HepG2 (cell line): Measurements from ENCODE around the gene NOS1. TPM values are rescaled to one million over a fixed set of nuclear protein-coding genes. Genes with fewer than 3 reads are reported as not detected.

ENCODE experiments used
- ATAC-seq: fragments of 200-7000 bp; cut with Tn5 transposase; 3 replicates; pipeline ENCODE4 v1.9.1; 2020; ENCODE audit warnings: mild to moderate bottlenecking, moderate library complexity
- BruUV-seq: library from RNA; stranded (reverse); fragments of 400-500 nt; replicated peaks from 2 replicates; lab custom pipeline; 2021; lab: Mats Ljungman, UMichigan
- CTCF ChIA-PET: fragments of 300-600 bp; formaldehyde crosslinking; extraction: SDS; loops from one replicate; lab custom pipeline; 2021; ENCODE audit warnings: low total read pairs, inconsistent platforms, low intra/inter-chr PET ratio; lab: Yijun Ruan, JAX
- POLR2A ChIA-PET: fragments of 350-600 bp; sonication (Branson Sonifier 250); formaldehyde crosslinking; loops from one replicate; lab custom pipeline; 2020; ENCODE audit warnings: antibody characterized with exemption, inconsistent platforms; lab: Yijun Ruan, JAX
- DNase-seq: peaks from one replicate; pipeline ENCODE4 v3.0.0-alpha.2; 2015; ENCODE audit warnings: low spot score
- FAIRE-seq: peaks from 3 replicates; lab custom pipeline; 2011; peaks lifted over from hg19 to GRCh38; lab: Jason Lieb, UNC
- H2AFZ ChIP-seq: one replicate; pipeline ENCODE4 v1.6.1; 2011; ENCODE audit warnings: low read length, inconsistent platforms
- H3K27ac ChIP-seq: fragments of 300-600 bp; 3 replicates; pipeline ENCODE4 v1.8.0; 2011; ENCODE audit warnings: mixed run types, mild to moderate bottlenecking, mixed read lengths, low read length, inconsistent platforms; ENCODE audit not compliant: insufficient read depth; ENCODE audit errors: extremely low read length
- H3K27me3 ChIP-seq, 2 experiments: fragments of 200-600 bp in 1 of 2; 2 replicates in 1 of 2; 3 replicates in 1 of 2; pipeline versions ENCODE4 v1.6.0 to v1.8.0; 2011; ENCODE audit warnings: low read length in 2 of 2, mild to moderate bottlenecking in 2 of 2, moderate library complexity in 2 of 2, inconsistent platforms in 1 of 2; ENCODE audit not compliant: insufficient read depth in 2 of 2, control insufficient read depth in 1 of 2
- H3K36me3 ChIP-seq, 2 experiments: fragments of 200-600 bp in 1 of 2; replicated peaks in 1 of 2; 2 replicates in 1 of 2; 3 replicates in 1 of 2; pipeline versions ENCODE4 v1.5.1 to v1.8.0; 2011; ENCODE audit warnings: low read length in 2 of 2, inconsistent platforms in 1 of 2; ENCODE audit not compliant: insufficient read depth in 2 of 2, control insufficient read depth in 1 of 2
- H3K4me1 ChIP-seq: 2 replicates; pipeline ENCODE4 v1.5.1; 2012; ENCODE audit warnings: low read length, inconsistent platforms; ENCODE audit not compliant: insufficient read depth
- H3K4me2 ChIP-seq: 2 replicates; pipeline ENCODE4 v1.6.0; 2011; ENCODE audit warnings: low read depth, low read length, inconsistent platforms
- H3K4me3 ChIP-seq, 3 experiments: fragments of 200-600 bp in 1 of 3; sonication (generic), shearing (Covaris generic) in 1 of 3; replicated peaks in 1 of 3; 2 replicates each; pipeline ENCODE4 v1.5.1; 2011 to 2016; ENCODE audit warnings: low read length in 3 of 3, inconsistent platforms in 2 of 3, low read depth in 2 of 3, mild to moderate bottlenecking in 2 of 3, control low read depth in 1 of 3, mixed read lengths in 1 of 3; ENCODE audit not compliant: insufficient read depth in 1 of 3
- H3K79me2 ChIP-seq: one replicate; pipeline ENCODE4 v1.6.1; 2011; ENCODE audit warnings: low read length, inconsistent platforms; ENCODE audit not compliant: insufficient read depth
- H3K9ac ChIP-seq: 2 replicates; pipeline ENCODE4 v1.6.0; 2011; ENCODE audit warnings: mild to moderate bottlenecking, low read depth, low read length, inconsistent platforms; ENCODE audit not compliant: insufficient read depth
- H3K9me3 ChIP-seq: 2 replicates; pipeline ENCODE4 v1.5.1; 2012; ENCODE audit warnings: mild to moderate bottlenecking, low read length
- H4K20me1 ChIP-seq: 2 replicates; pipeline ENCODE4 v1.6.0; 2011; ENCODE audit warnings: inconsistent platforms, mild to moderate bottlenecking, low read length, moderate library complexity; ENCODE audit not compliant: insufficient read depth
- HES4 ChIP-seq: sonication (generic); formaldehyde crosslinking; IDR thresholded peaks from 2 replicates; pipeline ENCODE4 v1.9.0; 2021; ENCODE audit warnings: mild to moderate bottlenecking, missing genetic modification reagents, borderline replicate concordance
- MEIS2 ChIP-seq: sonication (generic); formaldehyde crosslinking; IDR thresholded peaks from 2 replicates; pipeline ENCODE4 v1.9.0; 2021; ENCODE audit warnings: mild to moderate bottlenecking, missing genetic modification reagents
- ZFP36 ChIP-seq: fragments of 150-350 bp; IDR thresholded peaks from 2 replicates; pipeline ENCODE4 v1.6.1; 2018; ENCODE audit warnings: borderline replicate concordance, low read length, low read depth; ENCODE audit not compliant: partially characterized antibody
- ZNF724P ChIP-seq: sonication (generic); formaldehyde crosslinking; IDR thresholded peaks from 2 replicates; pipeline ENCODE4 v1.8.0; 2022; ENCODE audit warnings: missing genetic modification reagents, borderline replicate concordance
- ZNF766 ChIP-seq: sonication (generic); formaldehyde crosslinking; IDR thresholded peaks from 2 replicates; pipeline ENCODE4 v1.5.0; 2020; ENCODE audit warnings: missing genetic modification reagents, borderline replicate concordance
- ZNF83 ChIP-seq: sonication (generic); formaldehyde crosslinking; IDR thresholded peaks from 2 replicates; pipeline ENCODE4 v1.4.0; 2020; ENCODE audit warnings: missing genetic modification reagents, mild to moderate bottlenecking, borderline replicate concordance
- WGBS: methylation state at CpG from one replicate; pipeline ENCODE4 v1.1.6; 2017; ENCODE audit warnings: low lambda C conversion rate; 5-methylcytosine and 5-hydroxymethylcytosine counted together
- in situ Hi-C: cut with HindIII; loops from 2 replicates; pipeline ENCODE4 v1.10.0; 2017; ENCODE audit warnings: low pct_unique_long_range_greater_than_20kb; ENCODE audit not compliant: extremely low pct_ligation_motif_present
- intact Hi-C: fragments of 100-400 bp; cut with micrococcal nuclease; formaldehyde crosslinking; loops from one replicate; pipeline ENCODE4 v1.10.0; 2022; ENCODE audit not compliant: unreplicated experiment
- polyA plus RNA-seq, 8 experiments: library from polyadenylated mRNA; depleted of rRNA in 3 of 8; stranded (reverse) in 7 of 8; unstranded in 1 of 8; fragments of >200 nt; fragmentation: Illumina TruSeq in 4 of 8; extraction: Trizol in 4 of 8; gene quantifications; 2 replicates each; pipeline versions ENCODE4 v1.2.1 to v1.2.3, GENCODE V29; 2011 to 2016; ENCODE audit warnings: low read depth in 4 of 8, missing spikeins in 1 of 8, mixed read lengths in 1 of 8; ENCODE audit not compliant: insufficient read depth in 1 of 8
- total RNA-seq, 5 experiments: library from RNA; depleted of rRNA; stranded (reverse); fragments of >200 nt; fragmentation: Illumina TruSeq; extraction: Trizol; gene quantifications; 2 replicates each; pipeline ENCODE4 v1.2.3, GENCODE V29; 2016; ENCODE audit warnings: low read depth in 1 of 5
- TF ChIP-seq, protein P1 (sequence below): sonication (generic); formaldehyde crosslinking; IDR thresholded peaks from 2 replicates; pipeline ENCODE4 v1.8.1; 2023; ENCODE audit warnings: missing genetic modification reagents, mild to moderate bottlenecking, borderline replicate concordance
- TF ChIP-seq, protein P2 (sequence below): sonication (generic); formaldehyde crosslinking; IDR thresholded peaks from 2 replicates; pipeline ENCODE4 v1.4.0; 2020; ENCODE audit warnings: missing genetic modification reagents

NOS1 gene
- total and polyA plus RNA-seq, 2 of the 13 experiments (the other 11 are each of a cell fraction or from before 2014, with no cell fraction given): not detected

DNA sequence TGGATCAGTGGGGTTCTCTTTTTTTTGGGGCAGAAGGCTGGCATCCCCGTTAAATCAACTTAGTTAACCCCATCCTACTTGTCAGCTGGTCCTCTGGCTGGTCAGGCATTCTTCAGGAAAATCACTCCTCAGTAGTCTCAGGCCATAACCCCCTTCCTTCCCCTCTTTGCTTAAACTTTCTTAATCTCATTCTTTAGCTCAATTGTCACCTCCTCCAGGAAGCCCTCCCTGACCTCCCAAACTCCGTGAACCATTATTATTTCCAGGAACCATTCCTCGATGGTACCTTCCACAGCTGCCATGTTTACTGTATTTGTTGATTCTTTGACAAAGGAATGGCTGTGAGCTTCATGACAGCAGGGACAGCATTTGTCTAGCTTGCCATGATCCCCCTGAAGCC lies 98.7 kb downstream of the NOS1 start:
- FAIRE-seq: no peak
- Histone ChIP-seq H2AFZ (no peak overlapping the region), H3K9me3 (no peaks in the 10 kb centered on the region), H3K9ac (no peak overlapping the region), H3K36me3 (no peaks in the 10 kb centered on the region), H4K20me1 (no peaks in the 10 kb centered on the region), H3K4me3 (no peak overlapping the region), H3K27ac (no peak overlapping the region), H3K79me2 (no peaks in the 10 kb centered on the region), H3K4me2 (no peak overlapping the region), H3K27me3 (peaks cover 6 to 9% of the 10 kb centered on the region in 2 experiments; a peak in 4 of 5 replicates), H3K4me1 (no peaks in the 10 kb centered on the region)
- no peak for ATAC-seq
- 3% methylated on average over 3 of the region's 3 CpGs for WGBS
- POLR2A ChIA-PET: no interaction called here
- in situ Hi-C loops: no loop called here
- CTCF ChIA-PET: no interaction called here
- intact Hi-C loops: no loop called here
- no TSS peak for BruUV-seq
- peak; percentile 51 for TF ChIP-seq ZFP36
- TF ChIP-seq, protein P1, sequence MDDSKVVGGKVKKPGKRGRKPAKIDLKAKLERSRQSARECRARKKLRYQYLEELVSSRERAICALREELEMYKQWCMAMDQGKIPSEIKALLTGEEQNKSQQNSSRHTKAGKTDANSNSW (CRISPR knock-in tag): no peak
- DNase-seq: no peak

DNA sequence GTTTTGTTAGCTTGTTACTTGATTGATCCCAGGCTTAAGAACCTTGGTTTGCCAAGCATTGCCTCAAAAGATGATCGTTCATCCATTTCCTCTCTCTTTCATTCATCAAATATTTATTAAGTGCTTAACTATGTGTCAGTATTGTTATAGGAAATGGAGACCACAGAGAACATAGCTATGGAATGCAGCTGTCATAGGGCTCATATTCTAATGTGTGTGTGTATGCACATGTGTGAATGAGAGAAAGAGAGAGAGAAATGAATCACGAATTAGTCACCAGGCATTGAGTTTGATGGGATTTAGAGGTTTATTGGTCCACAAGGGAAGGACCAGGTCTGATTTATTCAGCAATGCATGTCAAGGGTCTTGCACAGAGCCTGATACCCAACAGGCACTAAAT lies 100.2 kb downstream of the NOS1 start:
- H4K20me1 ChIP-seq: no peaks in the 10 kb centered on the region
- H3K9me3 ChIP-seq: no peaks in the 10 kb centered on the region
- no peaks in the 10 kb centered on the region for H3K36me3 ChIP-seq
- no peaks in the 10 kb centered on the region for H3K79me2 ChIP-seq
- ChIA-PET POLR2A (no interaction called here), CTCF (no interaction called here)
- 4% methylated on average over 2 of the region's 2 CpGs for WGBS
- no peak overlapping the region for H2AFZ ChIP-seq
- no peak for FAIRE-seq
- no peak for DNase-seq
- peaks cover 4 to 9% of the 10 kb centered on the region in 2 experiments; a peak in 4 of 5 replicates for H3K27me3 ChIP-seq
- intact Hi-C loops (no loop called here), in situ Hi-C loops (no loop called here)
- H3K4me1 ChIP-seq: no peaks in the 10 kb centered on the region
- ATAC-seq: no peak
- TF ChIP-seq MEIS2 (CRISPR knock-in tag) (no peak), ZNF83 (CRISPR knock-in tag) (no peak), ZNF724P (no peak), ZNF766 (CRISPR knock-in tag) (no peak), HES4 (CRISPR knock-in tag) (no peak)
- TF ChIP-seq, protein P2, sequence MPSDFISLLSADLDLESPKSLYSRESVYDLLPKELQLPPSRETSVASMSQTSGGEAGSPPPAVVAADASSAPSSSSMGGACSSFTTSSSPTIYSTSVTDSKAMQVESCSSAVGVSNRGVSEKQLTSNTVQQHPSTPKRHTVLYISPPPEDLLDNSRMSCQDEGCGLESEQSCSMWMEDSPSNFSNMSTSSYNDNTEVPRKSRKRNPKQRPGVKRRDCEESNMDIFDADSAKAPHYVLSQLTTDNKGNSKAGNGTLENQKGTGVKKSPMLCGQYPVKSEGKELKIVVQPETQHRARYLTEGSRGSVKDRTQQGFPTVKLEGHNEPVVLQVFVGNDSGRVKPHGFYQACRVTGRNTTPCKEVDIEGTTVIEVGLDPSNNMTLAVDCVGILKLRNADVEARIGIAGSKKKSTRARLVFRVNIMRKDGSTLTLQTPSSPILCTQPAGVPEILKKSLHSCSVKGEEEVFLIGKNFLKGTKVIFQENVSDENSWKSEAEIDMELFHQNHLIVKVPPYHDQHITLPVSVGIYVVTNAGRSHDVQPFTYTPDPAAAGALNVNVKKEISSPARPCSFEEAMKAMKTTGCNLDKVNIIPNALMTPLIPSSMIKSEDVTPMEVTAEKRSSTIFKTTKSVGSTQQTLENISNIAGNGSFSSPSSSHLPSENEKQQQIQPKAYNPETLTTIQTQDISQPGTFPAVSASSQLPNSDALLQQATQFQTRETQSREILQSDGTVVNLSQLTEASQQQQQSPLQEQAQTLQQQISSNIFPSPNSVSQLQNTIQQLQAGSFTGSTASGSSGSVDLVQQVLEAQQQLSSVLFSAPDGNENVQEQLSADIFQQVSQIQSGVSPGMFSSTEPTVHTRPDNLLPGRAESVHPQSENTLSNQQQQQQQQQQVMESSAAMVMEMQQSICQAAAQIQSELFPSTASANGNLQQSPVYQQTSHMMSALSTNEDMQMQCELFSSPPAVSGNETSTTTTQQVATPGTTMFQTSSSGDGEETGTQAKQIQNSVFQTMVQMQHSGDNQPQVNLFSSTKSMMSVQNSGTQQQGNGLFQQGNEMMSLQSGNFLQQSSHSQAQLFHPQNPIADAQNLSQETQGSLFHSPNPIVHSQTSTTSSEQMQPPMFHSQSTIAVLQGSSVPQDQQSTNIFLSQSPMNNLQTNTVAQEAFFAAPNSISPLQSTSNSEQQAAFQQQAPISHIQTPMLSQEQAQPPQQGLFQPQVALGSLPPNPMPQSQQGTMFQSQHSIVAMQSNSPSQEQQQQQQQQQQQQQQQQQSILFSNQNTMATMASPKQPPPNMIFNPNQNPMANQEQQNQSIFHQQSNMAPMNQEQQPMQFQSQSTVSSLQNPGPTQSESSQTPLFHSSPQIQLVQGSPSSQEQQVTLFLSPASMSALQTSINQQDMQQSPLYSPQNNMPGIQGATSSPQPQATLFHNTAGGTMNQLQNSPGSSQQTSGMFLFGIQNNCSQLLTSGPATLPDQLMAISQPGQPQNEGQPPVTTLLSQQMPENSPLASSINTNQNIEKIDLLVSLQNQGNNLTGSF (CRISPR knock-in tag): no peak
- TF ChIP-seq, protein P1 (CRISPR knock-in tag): no peak
- BruUV-seq: no TSS peak
- H3K9ac ChIP-seq: no peak overlapping the region
- H3K4me2 ChIP-seq: no peak overlapping the region
- no peak overlapping the region for H3K4me3 ChIP-seq
- no peak overlapping the region for H3K27ac ChIP-seq
